ENCODE data around the gene HTRA3.

GRCh38 chr4:8252301-8253173 lies 17.0 kb upstream of the HTRA3 start:
- no peak for TF ChIP-seq CTCF (IDR thresholded peaks at IDR 0.05 in 8 of 11, conservative IDR thresholded peaks at IDR 0.05 in 3 of 11)
- TF ChIP-seq POLR2A (IDR thresholded peaks at IDR 0.05): no peak
